ENCODE results near the gene DGKZ.
"Not testable (repeated sequence)": the region's sequence is repeated elsewhere in the genome, so short reads cannot be mapped to it uniquely, and the experiment has no call there.

The DGKZ gene

DNA sequence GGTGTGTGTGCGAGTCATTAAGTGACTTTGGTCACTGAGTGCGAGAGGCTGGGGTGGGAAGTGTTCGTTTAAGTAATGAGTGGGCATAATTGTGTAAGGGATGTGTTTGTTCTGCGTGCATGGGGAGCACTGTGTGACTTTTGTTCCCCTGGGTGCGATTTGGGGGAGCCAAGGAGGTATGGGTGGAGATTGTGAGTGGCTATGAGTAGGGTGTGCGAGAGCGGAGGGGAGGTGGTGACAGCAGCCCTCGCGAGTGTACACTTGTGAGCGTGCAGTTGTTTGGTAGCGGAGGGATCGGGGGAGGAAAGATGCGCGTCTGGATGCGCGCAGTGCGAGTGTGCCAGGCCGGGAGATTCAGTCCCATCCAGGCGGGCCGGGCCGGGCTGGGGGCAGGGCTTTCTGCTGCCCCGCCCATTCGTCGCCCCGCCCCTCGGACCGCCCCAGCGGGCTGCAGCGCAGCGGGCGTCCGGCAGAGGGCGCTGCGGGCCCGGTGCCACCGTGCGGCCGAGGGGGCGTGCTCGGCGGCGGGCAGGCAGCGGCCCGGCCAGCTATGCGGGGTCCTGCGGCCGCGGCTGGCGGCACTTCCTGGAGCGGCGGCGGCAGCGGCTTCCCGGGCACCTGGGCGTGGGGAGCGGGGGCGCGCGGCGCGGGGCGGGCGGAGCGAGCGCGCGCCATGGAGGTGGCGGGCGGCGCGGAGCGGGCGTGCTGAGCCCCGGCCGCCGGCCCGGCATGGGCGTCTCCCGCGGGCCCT, at the start of gene DGKZ:
Gene DGKZ (plus strand): TSS at position 578 of the 751 bp plus-strand sequence. CDS start 197 bp downstream, outside the sequence.
- DNase-seq (ENCODE audit: low spot score) = peak; percentile 88

- DNase-seq (ENCODE audit: low spot score) = peak; percentile 82
These were observed 48.4 kb upstream of the DGKZ start for GRCh38 chr11:46298699-46299433.

DNA sequence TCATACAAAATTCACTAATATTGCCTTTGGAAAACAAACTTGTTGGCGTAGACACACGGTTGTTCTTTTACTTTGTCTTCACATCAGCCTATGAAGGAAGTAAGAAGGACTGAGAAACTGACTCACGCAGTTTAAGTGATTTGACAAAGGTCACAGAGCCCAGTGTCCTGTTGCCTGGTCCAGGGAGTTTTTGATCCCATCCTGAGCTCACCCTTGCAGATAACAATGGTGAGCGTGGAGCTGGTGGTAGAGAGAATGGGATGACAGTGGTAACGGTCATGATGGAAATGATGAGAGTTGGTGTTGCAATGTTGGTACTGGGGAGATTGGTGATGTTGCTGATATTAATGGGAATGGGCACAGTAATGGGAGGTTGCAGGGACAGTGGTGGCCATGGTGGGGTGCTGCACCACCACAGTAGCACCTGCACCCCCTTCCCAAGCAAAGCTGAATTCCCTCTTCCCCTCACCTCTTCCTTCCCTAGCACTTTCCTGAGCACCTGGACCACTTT, 47.8 kb upstream of the DGKZ start:
- DNase-seq (ENCODE audit: low spot score) = no peak

- no peak for DNase-seq (ENCODE audit: low spot score)
These were observed 47.0 kb upstream of the DGKZ start for GRCh38 chr11:46300270-46300669.

DNA sequence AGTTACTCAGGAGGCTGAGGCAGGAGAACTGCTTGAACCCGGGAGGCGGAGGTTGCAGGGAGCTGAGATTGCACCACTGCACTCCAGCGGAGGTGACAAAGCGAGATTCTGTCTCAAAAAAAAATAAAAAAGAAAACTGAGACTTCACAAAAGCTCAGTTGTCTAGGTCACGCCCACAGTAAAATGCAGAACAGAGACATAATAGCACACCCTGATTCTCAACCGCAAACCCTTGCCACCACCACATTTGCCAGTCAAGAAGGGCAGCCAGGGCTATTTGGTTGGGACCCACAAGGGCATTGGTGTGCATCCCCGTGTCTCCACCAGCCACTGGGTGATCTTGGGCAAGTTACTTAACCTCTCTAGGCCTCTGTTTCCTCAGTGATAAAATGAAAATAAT, 44.4 kb upstream of the DGKZ start:
- DNase-seq (ENCODE audit: low spot score) = no peak

GRCh38 chr11:46304036-46304435, 43.2 kb upstream of the DGKZ start:
- not testable (repeated sequence) for DNase-seq (ENCODE audit: low spot score)

- no peak for DNase-seq (ENCODE audit: low spot score)
These were observed 42.6 kb upstream of the DGKZ start for GRCh38 chr11:46304605-46305179.

- DNase-seq (ENCODE audit: low spot score) = no peak
These were observed 42.0 kb upstream of the DGKZ start for GRCh38 chr11:46305295-46305694.

GRCh38 chr11:46306296-46306853, 40.9 kb upstream of the DGKZ start:
- no peak for DNase-seq (ENCODE audit: low spot score)

DNA sequence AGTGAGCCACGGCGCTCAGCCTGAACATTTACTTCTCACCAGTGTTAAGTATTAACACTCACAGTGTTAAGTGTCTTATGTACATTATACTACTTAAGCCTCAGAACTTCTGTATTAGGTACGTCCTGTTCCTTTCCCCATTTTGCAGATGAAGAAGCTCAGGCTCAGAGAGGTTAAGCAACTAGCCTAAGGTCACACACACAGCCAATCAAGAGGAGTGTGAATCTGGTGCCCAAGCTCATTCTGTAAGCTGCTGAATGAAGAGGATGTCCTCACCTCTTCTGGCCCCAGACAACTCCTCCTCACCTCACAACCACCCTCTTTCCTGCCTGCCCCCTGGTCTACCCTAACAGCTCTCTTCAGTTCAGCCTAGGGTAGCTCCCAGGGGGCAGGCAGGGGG, 39.9 kb upstream of the DGKZ start:
- DNase-seq (ENCODE audit: low spot score) = no peak

DNA sequence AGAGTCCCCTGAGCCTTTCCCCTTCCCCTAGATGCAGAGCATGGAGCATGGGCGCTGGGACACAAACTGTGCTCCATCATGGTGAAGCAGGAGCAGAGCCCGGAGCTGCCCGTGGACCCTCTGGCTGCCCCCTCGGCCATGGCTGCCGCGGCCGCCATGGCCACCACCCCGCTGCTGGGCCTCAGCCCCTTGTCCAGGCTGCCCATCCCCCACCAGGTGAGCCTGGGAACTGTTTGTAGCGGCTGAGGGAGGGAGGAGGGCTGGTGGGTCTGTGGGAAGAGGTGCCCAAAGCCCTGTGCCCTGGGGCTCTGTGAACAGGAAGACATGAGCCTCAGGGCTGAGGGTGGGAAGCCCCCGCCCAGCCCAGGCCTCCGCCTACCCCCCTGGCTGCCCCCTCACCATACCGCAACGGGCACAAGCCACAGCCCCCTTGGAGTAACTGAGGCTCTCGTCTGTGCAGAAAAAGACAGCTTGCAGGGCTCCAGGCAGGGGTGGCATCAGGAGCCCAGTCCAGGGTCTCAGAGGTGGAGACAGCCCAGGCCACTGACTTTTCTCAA, 39.4 kb upstream of the DGKZ start:
- no peak for DNase-seq (ENCODE audit: low spot score)

- peak; percentile 87 for DNase-seq (ENCODE audit: low spot score)
These were observed 38.4 kb upstream of the DGKZ start for GRCh38 chr11:46308631-46309419.

DNA sequence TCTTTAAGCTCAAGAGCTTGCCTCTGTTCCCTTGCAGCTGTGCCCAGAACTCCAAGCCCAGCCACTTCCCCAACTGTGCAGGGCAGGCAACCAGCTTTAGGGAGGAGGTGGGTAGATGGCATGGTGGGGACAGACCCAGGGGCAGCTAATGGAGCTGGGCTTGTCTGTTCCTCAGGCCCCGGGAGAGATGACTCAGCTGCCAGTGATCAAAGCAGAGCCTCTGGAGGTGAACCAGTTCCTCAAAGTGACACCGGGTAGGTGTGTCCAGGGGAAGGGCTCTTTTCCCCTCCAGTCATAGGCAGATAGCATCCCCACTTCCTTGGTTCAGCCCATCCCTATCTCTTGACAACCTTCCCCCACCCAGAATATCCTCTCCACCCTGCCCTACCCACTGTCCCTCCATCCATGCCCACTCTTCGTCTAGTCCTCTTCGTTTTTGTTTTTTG, 37.4 kb upstream of the DGKZ start:
- DNase-seq (ENCODE audit: low spot score) = no peak

GRCh38 chr11:46315033-46315738, 32.1 kb upstream of the DGKZ start:
- DNase-seq (ENCODE audit: low spot score) = peak; percentile 96

DNA sequence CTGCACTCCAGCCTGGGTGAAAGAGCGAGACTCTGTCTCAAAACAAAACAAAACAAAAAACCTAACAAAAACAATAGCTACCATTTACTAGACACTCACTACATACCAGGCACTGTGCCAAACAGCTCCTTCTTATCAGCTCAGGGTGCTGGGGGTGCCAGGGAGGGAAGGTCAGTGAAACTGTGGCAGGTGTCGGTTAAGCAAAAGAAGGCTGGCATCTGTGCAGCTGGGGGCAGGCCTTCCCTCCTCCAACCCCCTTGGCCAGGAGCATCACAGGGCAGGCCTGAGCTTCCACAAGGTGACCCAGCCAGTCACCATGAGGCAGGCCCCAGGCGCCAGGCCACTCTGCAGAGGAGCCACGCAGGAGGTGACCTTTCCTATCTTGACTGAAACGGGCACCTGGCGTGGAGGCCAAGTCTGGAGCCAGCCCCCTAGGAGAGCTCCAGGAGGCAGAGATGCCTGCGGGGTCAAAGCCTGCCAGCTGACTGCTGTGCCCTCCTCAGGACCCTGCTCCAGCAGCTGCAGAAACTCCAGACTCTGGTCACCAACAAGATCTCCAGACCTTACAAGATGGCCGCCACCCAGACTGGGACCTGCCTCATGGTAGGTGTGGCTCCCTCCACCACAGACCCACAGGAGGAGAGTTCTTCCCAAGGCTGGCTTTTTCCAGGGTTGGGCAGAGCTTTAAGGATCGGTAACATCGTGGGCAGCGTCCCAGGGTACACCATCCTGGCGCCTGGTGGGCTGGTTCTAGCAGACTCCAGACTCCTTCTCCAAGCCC, 31.3 kb upstream of the DGKZ start:
- DNase-seq (ENCODE audit: low spot score) = no peak

GRCh38 chr11:46319074-46319453, 28.2 kb upstream of the DGKZ start:
- no peak for DNase-seq (ENCODE audit: low spot score)

- no peak for DNase-seq (ENCODE audit: low spot score)
These were observed 25.5 kb upstream of the DGKZ start for GRCh38 chr11:46321757-46322156.

DNA sequence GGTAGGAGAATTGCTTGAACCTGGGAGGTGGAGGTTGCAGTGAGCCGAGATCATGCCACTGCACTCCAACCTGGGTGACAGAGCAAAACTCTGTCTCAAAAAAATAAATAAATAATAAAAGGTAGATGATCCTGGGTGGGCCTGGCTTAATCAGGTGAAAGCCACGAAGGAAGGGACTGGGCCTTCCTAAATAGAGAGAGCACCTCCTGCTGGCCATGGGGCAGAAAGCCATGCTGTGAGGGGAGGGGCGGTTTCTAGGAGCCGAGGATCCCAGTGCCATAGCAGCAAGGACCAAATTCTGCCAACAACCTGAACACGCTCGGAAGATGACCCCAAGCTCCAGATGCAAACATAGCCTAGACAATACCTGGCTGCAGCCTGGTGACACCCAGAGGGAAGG, 24.5 kb upstream of the DGKZ start:
- no peak for DNase-seq (ENCODE audit: low spot score)

DNA sequence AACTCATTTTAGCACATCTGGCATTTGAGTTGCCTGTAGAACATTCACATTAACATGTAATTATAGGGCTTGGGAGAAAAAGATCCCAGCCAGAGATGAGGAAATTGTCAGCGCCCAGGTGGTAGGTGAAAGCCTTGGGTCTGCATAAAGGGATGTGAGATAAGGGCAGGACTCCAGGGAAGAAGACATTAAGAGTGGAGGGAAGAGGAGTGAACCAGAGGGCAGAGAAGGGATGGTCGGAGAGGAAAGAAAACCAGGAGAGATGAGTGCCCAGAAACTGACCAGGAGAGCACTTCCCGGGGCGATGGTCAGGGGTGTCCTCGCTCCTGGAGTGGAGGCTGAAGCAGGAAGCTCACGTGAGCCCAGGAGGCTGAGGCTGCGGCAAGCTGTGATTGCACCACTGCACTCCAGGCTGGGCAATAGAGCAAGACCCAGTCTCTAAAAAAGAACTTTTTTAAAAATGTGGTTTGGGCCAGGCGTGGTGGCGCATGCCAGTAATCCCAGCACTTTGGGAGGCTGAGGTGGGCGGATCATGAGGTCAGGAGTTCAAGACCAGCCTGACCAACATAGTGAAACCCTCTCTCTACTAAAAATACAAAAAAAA, 20.3 kb upstream of the DGKZ start:
- no peak for DNase-seq (ENCODE audit: low spot score)

DNA sequence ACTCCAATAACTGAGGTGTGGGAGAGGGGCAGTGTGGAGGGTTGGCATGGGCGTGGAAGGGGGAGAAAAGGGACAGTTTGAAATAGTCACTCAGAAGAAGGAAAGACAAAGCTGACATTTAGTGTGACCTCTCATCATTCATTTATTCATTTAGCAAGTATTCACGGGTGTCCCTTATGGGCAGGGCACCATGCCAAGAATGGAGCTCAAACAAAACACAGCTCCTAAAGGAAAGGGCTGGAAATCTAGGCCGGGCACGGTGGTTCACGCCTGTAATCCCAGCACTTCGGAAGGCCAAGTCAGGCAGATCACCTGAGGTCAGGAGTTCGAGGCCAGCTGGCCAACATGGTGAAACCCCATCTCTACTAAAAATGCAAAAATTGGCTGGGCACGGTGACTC, 19.4 kb upstream of the DGKZ start:
- DNase-seq (ENCODE audit: low spot score) = no peak
